Lower leg skin (tissue), 4 donors: ENCODE data around the gene PHF21A. TPM values are rescaled to one million over a fixed set of nuclear protein-coding genes. Genes with fewer than 3 reads are reported as not detected.

ENCODE experiments used
- DNase-seq, 2 donors: peaks; one replicate each; pipeline ENCODE4 v3.0.0-alpha.2; 2019; ENCODE audit warnings: low spot score in 2 of 2
- H3K4me3 ChIP-seq: fragments of 200-600 bp; sonication (generic); 2 replicates; pipeline ENCODE4 v1.5.1; 2017; ENCODE audit warnings: mild to moderate bottlenecking, low read depth; ENCODE audit not compliant: poor library complexity, severe bottlenecking
- CTCF ChIP-seq, 3 donors: fragments of 450-650 bp; IDR thresholded peaks; one replicate each; pipeline ENCODE4 v1.5.1; 2016; ENCODE audit warnings: antibody characterized with exemption in 3 of 3, mild to moderate bottlenecking in 3 of 3, moderate library complexity in 2 of 3
- POLR2A ChIP-seq, 2 donors: fragments of 450-650 bp; IDR thresholded peaks; one replicate each; pipeline ENCODE4 v1.6.1; 2016 to 2017; ENCODE audit warnings: antibody characterized with exemption in 2 of 2, mild to moderate bottlenecking in 1 of 2, moderate library complexity in 1 of 2
- WGBS, 2 donors: methylation state at CpG; one replicate each; pipeline ENCODE4 v1.1.5; 2018; 5-methylcytosine and 5-hydroxymethylcytosine counted together
- intact Hi-C: fragments of 100-400 bp; cut with DNase I; formaldehyde crosslinking; loops from one replicate; pipeline ENCODE4 v1.15.0; 2023; ENCODE audit warnings: low total_unique reads
- total RNA-seq, 4 donors: library from RNA; depleted of rRNA; stranded (reverse); fragments of >200 nt; gene quantifications; one replicate each; pipeline ENCODE4 v1.1.0, GENCODE V29; 2016

The PHF21A gene
- total RNA-seq, 4 donors from 2014 or later: 16.4 to 52.4 (median 31.5) TPM

GRCh38 chr11:46069595-46069994, 51.7 kb downstream of the PHF21A start:
- H3K4me3 ChIP-seq: no peak overlapping the region
- 91 to 93% methylated on average over 3 of the region's 3 CpGs for WGBS, 2 donors
- intact Hi-C loops: no loop called here
- TF ChIP-seq POLR2A (IDR thresholded peaks at IDR 0.05) (no peak), CTCF (IDR thresholded peaks at IDR 0.05) (no peak)
- DNase-seq: no peak

- WGBS, 2 donors: 54 to 55% methylated on average over 4 of the region's 4 CpGs
- H3K4me3 ChIP-seq: no peak overlapping the region
- intact Hi-C loops: no loop called here
- TF ChIP-seq CTCF (IDR thresholded peaks at IDR 0.05) (no peak), POLR2A (IDR thresholded peaks at IDR 0.05) (no peak)
- DNase-seq: peak in 1 of 2 donors; percentile 37
These were observed 54.9 kb downstream of the PHF21A start for GRCh38 chr11:46066335-46066734.

- no peak for DNase-seq
- 83 to 88% methylated on average over 3 of the region's 3 CpGs for WGBS, 2 donors
- intact Hi-C loops: no loop called here
- H3K4me3 ChIP-seq: no peak overlapping the region
- TF ChIP-seq POLR2A (IDR thresholded peaks at IDR 0.05) (no peak), CTCF (IDR thresholded peaks at IDR 0.05) (no peak)
These were observed 55.6 kb downstream of the PHF21A start for GRCh38 chr11:46065681-46066080.

- WGBS, 2 donors: 49 to 53% methylated on average over 2 of the region's 2 CpGs
These were observed 57.0 kb downstream of the PHF21A start for GRCh38 chr11:46064221-46064620.

GRCh38 chr11:46063138-46063537, 58.1 kb downstream of the PHF21A start:
- no peak for DNase-seq
- intact Hi-C loops: no loop called here
- TF ChIP-seq POLR2A (IDR thresholded peaks at IDR 0.05) (no peak), CTCF (IDR thresholded peaks at IDR 0.05) (no peak)
- H3K4me3 ChIP-seq: no peak overlapping the region
- 82 to 88% methylated on average over 3 of the region's 3 CpGs for WGBS, 2 donors

More at GRCh38 chr11:46064221-46064620, 57.0 kb downstream of the PHF21A start:
- H3K4me3 ChIP-seq: no peak overlapping the region
- intact Hi-C loops: no loop called here
- DNase-seq: no peak
- TF ChIP-seq POLR2A (IDR thresholded peaks at IDR 0.05): no peak
- no peak for TF ChIP-seq CTCF (IDR thresholded peaks at IDR 0.05)

GRCh38 chr11:46060013-46060412, 61.2 kb downstream of the PHF21A start:
- WGBS, 2 donors: 94 to 99% methylated on average over 2 of the region's 2 CpGs
- TF ChIP-seq CTCF (IDR thresholded peaks at IDR 0.05) (no peak), POLR2A (IDR thresholded peaks at IDR 0.05) (no peak)
- H3K4me3 ChIP-seq: no peak overlapping the region
- no peak for DNase-seq
- intact Hi-C loops: no loop called here
